GM12801 (cell line): ENCODE measurements around the gene WNT16.

ENCODE experiments used
- CTCF ChIP-seq: IDR thresholded peaks from one replicate; pipeline ENCODE4 v1.5.1; 2011; ENCODE audit warnings: control low read depth; ENCODE audit not compliant: insufficient read length; ENCODE audit errors: extremely low read depth

The WNT16 gene

GRCh38 chr7:121355574-121355973 lies 26.8 kb downstream of the WNT16 start:
- no peak for TF ChIP-seq CTCF

DNA sequence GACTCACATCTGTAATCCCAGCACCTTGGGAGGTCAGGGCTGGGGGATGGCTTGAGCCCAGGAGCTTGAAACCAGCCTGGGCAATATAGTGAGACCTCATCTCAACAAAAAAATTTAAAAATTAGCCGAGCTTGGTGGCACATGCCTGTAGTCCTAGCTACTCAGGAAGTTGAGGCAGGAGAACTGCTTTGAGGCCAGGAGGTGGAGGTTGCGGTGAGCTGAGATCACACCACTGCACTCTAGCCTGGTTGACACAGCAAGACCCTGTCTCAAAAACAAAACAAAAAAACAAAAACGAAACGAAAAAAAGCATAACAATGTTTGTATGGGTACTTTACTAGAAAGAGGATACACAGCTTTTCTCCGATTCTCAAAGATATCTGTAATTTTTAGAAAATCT lies 31.8 kb downstream of the WNT16 start:
- TF ChIP-seq CTCF = no peak

GRCh38 chr7:121366852-121367431 lies 38.1 kb downstream of the WNT16 start:
- no peak for TF ChIP-seq CTCF

DNA sequence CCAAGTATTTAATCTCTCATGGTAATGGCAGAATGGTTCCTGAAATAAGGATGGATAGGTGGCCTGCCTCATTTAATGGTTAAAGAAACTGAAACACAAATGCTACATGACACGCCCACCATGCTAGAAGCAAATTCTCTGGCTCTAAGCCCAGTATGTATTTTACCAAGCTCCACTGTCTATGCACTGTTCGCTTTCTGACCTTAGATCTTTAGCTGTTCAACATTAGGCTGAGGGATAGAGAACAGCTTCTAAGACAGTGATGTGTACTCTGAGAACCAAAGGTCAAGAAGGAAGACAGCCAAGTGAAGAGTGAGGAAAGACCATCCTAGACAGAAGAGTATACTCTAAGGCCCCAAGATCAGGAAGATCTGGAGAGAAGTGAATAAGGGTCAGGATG lies 40.7 kb downstream of the WNT16 start:
- no peak for TF ChIP-seq CTCF

DNA sequence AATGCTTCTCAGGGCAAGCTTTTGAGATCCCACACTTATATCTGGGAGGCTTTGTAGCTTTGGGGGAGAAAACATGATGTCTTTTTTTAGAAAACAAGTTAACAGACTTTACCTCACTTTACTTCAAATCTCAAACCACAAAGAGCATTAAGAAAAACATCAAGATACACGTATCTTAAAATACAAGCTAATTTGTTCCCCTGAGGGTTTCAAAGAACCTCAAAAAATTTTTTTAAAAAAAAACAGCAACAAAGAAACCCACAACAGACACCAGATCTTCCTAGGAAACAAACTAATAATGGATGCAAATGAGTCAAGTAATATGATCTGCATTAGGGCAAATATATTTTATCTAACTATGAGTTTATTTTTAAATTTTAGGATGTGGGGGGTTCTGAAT lies 42.6 kb downstream of the WNT16 start:
- TF ChIP-seq CTCF = no peak

DNA sequence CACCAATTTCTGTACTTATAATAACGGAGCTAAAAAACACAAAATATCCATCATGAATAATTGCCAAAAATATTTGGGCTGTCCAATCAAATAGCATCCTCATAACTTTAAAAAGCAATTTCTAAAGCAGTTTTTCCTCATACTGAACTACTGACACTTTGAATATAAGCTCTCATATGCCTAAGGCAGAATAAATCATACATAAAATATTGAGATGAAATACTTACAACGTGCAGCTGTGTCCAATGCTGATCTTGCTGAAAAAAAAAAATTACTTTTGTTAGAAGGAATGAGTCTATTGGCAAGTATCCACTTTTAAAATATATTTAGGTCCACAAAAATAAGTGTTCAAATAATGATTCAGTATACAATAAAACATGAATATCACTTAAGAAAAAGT lies 43.1 kb downstream of the WNT16 start:
- TF ChIP-seq CTCF = no peak

GRCh38 chr7:121372376-121373010 lies 43.7 kb downstream of the WNT16 start:
- no peak for TF ChIP-seq CTCF
